ENCODE results near the gene CCDC134.
A peak's percentile ranks its signal among the peaks of the same experiment; 100 is the strongest.

The CCDC134 gene

GRCh38 chr22:41816871-41817270, 16.4 kb downstream of the CCDC134 start:
- peaks cover 10 to 59% of the 10 kb centered on the region in 2 experiments; a peak in 2 of 3 replicates for H3K36me3 ChIP-seq (ENCODE audit: control insufficient read depth in 2 of 2, insufficient read depth in 1 of 2, low read length in 2 of 2)
- TF ChIP-seq PRDM10 (tag by site-specific recombination; IDR thresholded peaks at IDR 0.05), result 0 out of 2 replicates have a peak, but pooled peaks have one; percentile 14
- TF ChIP-seq ZNF791 (tag by site-specific recombination; IDR thresholded peaks at IDR 0.05), result no peak
- POLR2A ChIA-PET, result no interaction called here
- no peak overlapping the region for H3K27ac ChIP-seq (ENCODE audit: extremely low read depth, low read depth, low read length)
- no peaks in the 10 kb centered on the region for H3K4me1 ChIP-seq (ENCODE audit: control insufficient read depth, insufficient read depth, low read length)
- H3K4me3 ChIP-seq (ENCODE audit: low read depth, low read length), result no peak overlapping the region
- no peaks in the 10 kb centered on the region for H3K9me3 ChIP-seq (ENCODE audit: control insufficient read depth, insufficient read depth, low read depth, low read length)
- CTCF ChIA-PET, result interaction anchor here (1.6 kb wide), 1 partner anchor 15 kb away, joined by 4 read pairs; no protein-coding TSS in a partner anchor

GRCh38 chr22:41818011-41818410, 17.5 kb downstream of the CCDC134 start:
- Histone ChIP-seq H3K4me3 (ENCODE audit: low read depth, low read length) (no peak overlapping the region), H3K9me3 (ENCODE audit: control insufficient read depth, insufficient read depth, low read depth, low read length) (no peaks in the 10 kb centered on the region), H3K4me1 (ENCODE audit: control insufficient read depth, insufficient read depth, low read length) (no peaks in the 10 kb centered on the region), H3K27ac (ENCODE audit: extremely low read depth, low read depth, low read length) (no peak overlapping the region), H3K36me3 (ENCODE audit: control insufficient read depth in 2 of 2, insufficient read depth in 1 of 2, low read length in 2 of 2) (peaks cover 10 to 64% of the 10 kb centered on the region in 2 experiments; a peak in 2 of 3 replicates)
- TF ChIP-seq ZNF529 (tag by site-specific recombination; IDR thresholded peaks at IDR 0.05; ENCODE audit: insufficient replicate concordance), result no peak
- TF ChIP-seq ZNF654 (tag by site-specific recombination; IDR thresholded peaks at IDR 0.05; ENCODE audit: low read depth), result no peak
- TF ChIP-seq ZNF174 (tag by site-specific recombination; IDR thresholded peaks at IDR 0.05), result no peak
- ChIA-PET CTCF (interaction anchor here (0.6 to 1.6 kb wide), 4 partner anchors 14 to 121 kb away, joined by 3 to 4 read pairs (median 3); no protein-coding TSS in a partner anchor), POLR2A (no interaction called here)

- Histone ChIP-seq H3K4me1 (ENCODE audit: control insufficient read depth, insufficient read depth, low read length) (no peaks in the 10 kb centered on the region), H3K27ac (ENCODE audit: extremely low read depth, low read depth, low read length) (no peak overlapping the region), H3K4me3 (ENCODE audit: low read depth, low read length) (no peak overlapping the region), H3K36me3 (ENCODE audit: control insufficient read depth in 2 of 2, insufficient read depth in 1 of 2, low read length in 2 of 2) (peaks cover 10 to 59% of the 10 kb centered on the region in 2 experiments; a peak in 2 of 3 replicates), H3K9me3 (ENCODE audit: control insufficient read depth, insufficient read depth, low read depth, low read length) (no peaks in the 10 kb centered on the region)
- TF ChIP-seq ZNF621 (tag by site-specific recombination; IDR thresholded peaks at IDR 0.05) (no peak), SP7 (tag by site-specific recombination; IDR thresholded peaks at IDR 0.05) (no peak)
- ChIA-PET POLR2A (no interaction called here), CTCF (interaction anchor here (0.5 to 1.6 kb wide), 4 partner anchors 13 to 294 kb away, joined by 3 to 4 read pairs (median 3); no protein-coding TSS in a partner anchor)
These were observed 18.1 kb downstream of the CCDC134 start for GRCh38 chr22:41818596-41818995.

GRCh38 chr22:41819257-41819656, 18.8 kb downstream of the CCDC134 start:
- no peak overlapping the region for H3K27ac ChIP-seq (ENCODE audit: extremely low read depth, low read depth, low read length)
- no peak overlapping the region for H3K4me3 ChIP-seq (ENCODE audit: low read depth, low read length)
- no peaks in the 10 kb centered on the region for H3K4me1 ChIP-seq (ENCODE audit: control insufficient read depth, insufficient read depth, low read length)
- peaks cover 10 to 61% of the 10 kb centered on the region in 2 experiments; a peak in 2 of 3 replicates for H3K36me3 ChIP-seq (ENCODE audit: control insufficient read depth in 2 of 2, insufficient read depth in 1 of 2, low read length in 2 of 2)
- ChIA-PET POLR2A (no interaction called here), CTCF (no interaction called here)
- H3K9me3 ChIP-seq (ENCODE audit: control insufficient read depth, insufficient read depth, low read depth, low read length), result no peaks in the 10 kb centered on the region
- TF ChIP-seq ZNF112 (tag by site-specific recombination; IDR thresholded peaks at IDR 0.05), result no peak
- TF ChIP-seq HOXC10 (CRISPR knock-in tag; IDR thresholded peaks at IDR 0.05), result no peak
- TF ChIP-seq ZNF132 (tag by site-specific recombination; IDR thresholded peaks at IDR 0.05; ENCODE audit: borderline replicate concordance), result no peak
- no peak for TF ChIP-seq CTCF (tag by site-specific recombination; IDR thresholded peaks at IDR 0.05)
- no peak for TF ChIP-seq ZNF335 (tag by site-specific recombination; conservative IDR thresholded peaks at IDR 0.05)
- no peak for TF ChIP-seq ZNF76 (tag by site-specific recombination; IDR thresholded peaks at IDR 0.05; ENCODE audit: borderline replicate concordance, low read depth)
- no peak for TF ChIP-seq FEZF1 (tag by site-specific recombination; IDR thresholded peaks at IDR 0.05)
- TF ChIP-seq ZNF549 (tag by site-specific recombination; IDR thresholded peaks at IDR 0.05), result no peak
- no peak for TF ChIP-seq ZNF561 (tag by site-specific recombination; IDR thresholded peaks at IDR 0.05; ENCODE audit: borderline replicate concordance)
- no peak for TF ChIP-seq ZNF692 (tag by site-specific recombination; IDR thresholded peaks at IDR 0.05)
- TF ChIP-seq ZNF24 (tag by site-specific recombination; IDR thresholded peaks at IDR 0.05), result no peak
- TF ChIP-seq ZNF830 (tag by site-specific recombination; IDR thresholded peaks at IDR 0.05; ENCODE audit: low read depth), result no peak

Measured in HEK293 (cell line).